ENCODE data around the gene DNAAF9. TPM values are rescaled to one million over a fixed set of nuclear protein-coding genes. Genes with fewer than 3 reads are reported as not detected.

Gene DNAAF9
- total RNA-seq, 2 experiments from 2014 or later, result 0.23 TPM; not detected in 1

- Histone ChIP-seq H3K4me1 (ENCODE audit: insufficient read depth, low read length, poor library complexity, severe bottlenecking) (no peaks in the 10 kb centered on the region), H3K4me3 (ENCODE audit: low read depth, low read length, poor library complexity, severe bottlenecking) (no peak overlapping the region), H3K9me2 (ENCODE audit: insufficient read depth, low read length) (no peaks in the 10 kb centered on the region), H3K27ac (ENCODE audit: low read depth, low read length, poor library complexity, severe bottlenecking) (no peak overlapping the region), H2AFZ (ENCODE audit: low read length) (no peak overlapping the region), H3K79me2 (ENCODE audit: insufficient read depth, low read depth, low read length) (no peaks in the 10 kb centered on the region), H4K20me1 (ENCODE audit: insufficient read depth, low read length) (no peaks in the 10 kb centered on the region), H3K9me3 (ENCODE audit: low read length) (no peaks in the 10 kb centered on the region), H3K36me3 (ENCODE audit: insufficient read depth, low read length) (no peaks in the 10 kb centered on the region), H3K4me2 (ENCODE audit: low read length) (no peak overlapping the region)
- TF ChIP-seq CTCF (conservative IDR thresholded peaks at IDR 0.05; ENCODE audit: low read length) (no peak), EZH2phosphoT487 (IDR thresholded peaks at IDR 0.05; ENCODE audit: borderline replicate concordance, low read depth, low read length) (no peak)
- intact Hi-C loops (cut with micrococcal nuclease; ENCODE audit: unreplicated experiment), result no loop called here
- ChIA-PET CTCF (ENCODE audit: unreplicated experiment) (no interaction called here), POLR2A (interaction anchor here (0.7 kb wide), 1 partner anchor 871 kb away, joined by 4 read pairs; no protein-coding TSS in a partner anchor)
- BruUV-seq (replicated peaks), result no TSS peak
- no peak for DNase-seq (ENCODE audit: low spot score)
Measured at GRCh38 chr20:3410464-3410863, 3.0 kb upstream of the DNAAF9 start.

GRCh38 chr20:3409417-3409816, 1.9 kb upstream of the DNAAF9 start:
- ChIA-PET CTCF (ENCODE audit: unreplicated experiment) (no interaction called here), POLR2A (interaction anchor here (0.6 kb wide), 2 partner anchors 32 to 92 kb away, joined by 4 read pairs; no protein-coding TSS in a partner anchor)
- BruUV-seq (replicated peaks), result no TSS peak
- H3K79me2 ChIP-seq (ENCODE audit: insufficient read depth, low read depth, low read length), result no peaks in the 10 kb centered on the region
- no peaks in the 10 kb centered on the region for H4K20me1 ChIP-seq (ENCODE audit: insufficient read depth, low read length)
- no peaks in the 10 kb centered on the region for H3K9me2 ChIP-seq (ENCODE audit: insufficient read depth, low read length)
- no peak overlapping the region for H3K4me3 ChIP-seq (ENCODE audit: low read depth, low read length, poor library complexity, severe bottlenecking)
- no peaks in the 10 kb centered on the region for H3K4me1 ChIP-seq (ENCODE audit: insufficient read depth, low read length, poor library complexity, severe bottlenecking)
- TF ChIP-seq EZH2phosphoT487 (IDR thresholded peaks at IDR 0.05; ENCODE audit: borderline replicate concordance, low read depth, low read length), result no peak
- no peak for TF ChIP-seq CTCF (conservative IDR thresholded peaks at IDR 0.05; ENCODE audit: low read length)
- no peak overlapping the region for H3K4me2 ChIP-seq (ENCODE audit: low read length)
- no peaks in the 10 kb centered on the region for H3K36me3 ChIP-seq (ENCODE audit: insufficient read depth, low read length)
- no peak overlapping the region for H2AFZ ChIP-seq (ENCODE audit: low read length)
- H3K9me3 ChIP-seq (ENCODE audit: low read length), result no peaks in the 10 kb centered on the region
- DNase-seq (ENCODE audit: low spot score), result no peak
- H3K27ac ChIP-seq (ENCODE audit: low read depth, low read length, poor library complexity, severe bottlenecking), result no peak overlapping the region
- intact Hi-C loops (cut with micrococcal nuclease; ENCODE audit: unreplicated experiment), result no loop called here

GRCh38 chr20:3407771-3408637, 535 bp upstream of the DNAAF9 start:
- Histone ChIP-seq H3K4me1 (ENCODE audit: insufficient read depth, low read length, poor library complexity, severe bottlenecking) (no peaks in the 10 kb centered on the region), H3K4me3 (ENCODE audit: low read depth, low read length, poor library complexity, severe bottlenecking) (peak overlapping the region; percentile 35), H3K9me2 (ENCODE audit: insufficient read depth, low read length) (no peaks in the 10 kb centered on the region), H2AFZ (ENCODE audit: low read length) (peak overlapping the region; percentile 2; the same call in 1 of the 2 replicates), H3K36me3 (ENCODE audit: insufficient read depth, low read length) (no peaks in the 10 kb centered on the region), H3K27ac (ENCODE audit: low read depth, low read length, poor library complexity, severe bottlenecking) (no peak overlapping the region), H3K4me2 (ENCODE audit: low read length) (peak overlapping the region; percentile 46; the same call in 1 of the 2 replicates), H4K20me1 (ENCODE audit: insufficient read depth, low read length) (no peaks in the 10 kb centered on the region), H3K79me2 (ENCODE audit: insufficient read depth, low read depth, low read length) (no peaks in the 10 kb centered on the region), H3K9me3 (ENCODE audit: low read length) (no peaks in the 10 kb centered on the region)
- POLR2A ChIA-PET, result interaction anchor here (0.5 kb wide), 1 partner anchor 91 kb away, joined by 7 read pairs; no protein-coding TSS in a partner anchor
- no TSS peak for BruUV-seq (replicated peaks)
- intact Hi-C loops (cut with micrococcal nuclease; ENCODE audit: unreplicated experiment), result no loop called here
- CTCF ChIA-PET (ENCODE audit: unreplicated experiment), result no interaction called here
- TF ChIP-seq CTCF (conservative IDR thresholded peaks at IDR 0.05; ENCODE audit: low read length) (no peak), EZH2phosphoT487 (IDR thresholded peaks at IDR 0.05; ENCODE audit: borderline replicate concordance, low read depth, low read length) (no peak)
- DNase-seq (ENCODE audit: low spot score), result peak; percentile 9
